Activated CD4-positive, alpha-beta memory T cell treated with anti-CD3 and anti-CD28 coated beads, Interleukin-2, amount 10 ng/mL, durations not matched to agents 7 days and 5 days (primary cell): Measurements from ENCODE around the gene KCNAB1. TPM values are rescaled to one million over a fixed set of nuclear protein-coding genes. Genes with fewer than 3 reads are reported as not detected.
"Not testable (repeated sequence)": the region's sequence is repeated elsewhere in the genome, so short reads cannot be mapped to it uniquely, and the experiment has no call there.

Experiments
- CTCF ChIA-PET: fragments of 350-600 bp; sonication (Branson Sonifier 250); formaldehyde crosslinking; loops from one replicate; lab custom pipeline; 2021; ENCODE audit warnings: antibody characterized with exemption, inconsistent platforms; lab: Charles Lee
- POLR2A ChIA-PET: fragments of 350-600 bp; sonication (Branson Sonifier 250); formaldehyde crosslinking; loops from one replicate; lab custom pipeline; 2021; ENCODE audit warnings: antibody characterized with exemption; lab: Charles Lee
- DNase-seq: peaks from one replicate; pipeline ENCODE4 v3.0.0-alpha.2; 2020
- H3K27ac Mint-ChIP-seq: one replicate; pipeline ENCODE4 v1.8.0; 2021; ENCODE audit warnings: mild to moderate bottlenecking, mixed read lengths
- H3K27me3 Mint-ChIP-seq: one replicate; pipeline ENCODE4 v1.8.0; 2021; ENCODE audit warnings: mixed read lengths
- H3K36me3 Mint-ChIP-seq: one replicate; pipeline ENCODE4 v1.8.0; 2021; ENCODE audit warnings: low read depth, mixed read lengths
- H3K4me1 Mint-ChIP-seq: one replicate; pipeline ENCODE4 v1.8.0; 2021; ENCODE audit warnings: mixed read lengths
- H3K4me3 Mint-ChIP-seq: one replicate; pipeline ENCODE4 v1.8.0; 2021; ENCODE audit warnings: mild to moderate bottlenecking, mixed read lengths
- H3K9me3 Mint-ChIP-seq: one replicate; pipeline ENCODE4 v1.8.0; 2021; ENCODE audit warnings: mixed read lengths
- total RNA-seq, 2 experiments: library from RNA; stranded (reverse); gene quantifications; one replicate each; pipeline ENCODE4 v1.2.3, GENCODE V29; 2021

Gene KCNAB1
- total RNA-seq = not detected

GRCh38 chr3:156120528-156121251, at the start of gene KCNAB1:
Gene KCNAB1 (plus strand): TSS chr3:156120578.
- no peak within 1 kb of the TSS for H3K27ac Mint-ChIP-seq
- no peaks in the 10 kb centered on the region for H3K4me1 Mint-ChIP-seq
- H3K9me3 Mint-ChIP-seq = no peaks in the 10 kb centered on the region
- POLR2A ChIA-PET = no interaction called here
- CTCF ChIA-PET = no interaction called here
- H3K36me3 Mint-ChIP-seq = no peaks in the 10 kb centered on the region
- no peak for DNase-seq
- no peak within 1 kb of the TSS for H3K4me3 Mint-ChIP-seq
- peaks cover 7% of the 10 kb centered on the region for H3K27me3 Mint-ChIP-seq

GRCh38 chr3:156071031-156071430, 49.3 kb upstream of the KCNAB1 start:
- Mint-ChIP-seq H3K27ac (no peak overlapping the region), H3K9me3 (no peaks in the 10 kb centered on the region), H3K36me3 (no peaks in the 10 kb centered on the region), H3K4me3 (no peak overlapping the region), H3K4me1 (no peaks in the 10 kb centered on the region), H3K27me3 (peaks cover 20% of the 10 kb centered on the region)
- ChIA-PET CTCF (no interaction called here), POLR2A (no interaction called here)
- DNase-seq = no peak

DNA sequence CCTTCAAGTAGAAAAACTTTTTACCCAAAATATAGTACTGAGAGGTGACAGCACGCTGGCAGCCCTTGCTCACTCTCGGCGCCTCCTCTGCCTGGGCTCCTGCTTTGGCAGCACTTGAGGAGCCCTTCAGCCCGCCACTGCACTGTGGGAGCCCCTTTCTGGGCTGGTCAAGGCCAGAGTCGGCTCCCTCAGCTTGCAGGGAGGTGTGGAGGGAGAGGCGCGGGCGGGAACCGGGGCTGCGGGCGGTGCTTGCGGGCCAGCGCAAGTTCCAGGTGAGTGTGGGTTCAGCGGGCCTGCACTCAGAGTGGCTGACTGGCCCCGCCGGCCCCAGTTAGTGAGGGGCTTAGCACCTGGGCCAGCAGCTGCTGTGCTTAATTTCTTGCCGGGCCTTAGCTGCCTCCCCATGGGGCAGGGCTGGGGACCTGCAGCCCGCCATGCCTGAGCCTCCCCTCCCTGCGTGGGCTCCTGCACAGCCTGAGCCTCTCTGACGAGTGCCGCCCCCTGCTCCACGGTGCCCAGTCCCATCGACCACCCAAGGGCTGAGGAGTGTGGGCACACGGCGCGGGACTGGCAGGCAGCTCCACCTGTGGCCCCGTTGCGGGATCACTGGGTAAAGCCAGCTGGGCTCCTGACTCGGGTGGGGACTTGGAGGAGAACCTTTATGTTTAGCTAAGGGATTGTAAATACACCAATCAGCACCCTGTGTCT, 47.3 kb upstream of the KCNAB1 start:
- CTCF ChIA-PET, H3K4me3 Mint-ChIP-seq, H3K27ac Mint-ChIP-seq, H3K36me3 Mint-ChIP-seq, H3K9me3 Mint-ChIP-seq, DNase-seq, H3K4me1 Mint-ChIP-seq, POLR2A ChIA-PET: not testable (repeated sequence)
- peaks cover 17% of the 10 kb centered on the region for H3K27me3 Mint-ChIP-seq

DNA sequence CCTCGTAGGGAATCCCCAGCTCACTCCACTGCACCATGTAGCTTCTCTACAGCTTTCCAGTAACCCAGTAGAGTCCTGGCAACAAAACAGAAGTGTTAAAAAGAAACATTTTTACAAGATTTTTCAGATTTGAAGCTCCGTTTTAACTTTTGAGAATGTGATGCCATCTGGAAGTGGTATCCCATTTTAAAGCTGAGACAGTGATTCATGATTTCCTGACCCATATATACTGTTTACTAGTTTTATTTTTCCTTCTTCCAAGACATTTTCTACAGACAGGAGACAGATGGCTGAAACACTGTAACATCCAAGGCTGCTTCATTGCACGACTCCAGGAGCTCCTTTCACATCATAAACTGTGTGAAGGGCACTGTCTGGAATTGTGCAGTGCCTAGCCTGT, 30.3 kb upstream of the KCNAB1 start:
- DNase-seq = no peak
- Mint-ChIP-seq H3K4me1 (no peaks in the 10 kb centered on the region), H3K27ac (no peak overlapping the region), H3K36me3 (no peaks in the 10 kb centered on the region), H3K4me3 (no peak overlapping the region), H3K9me3 (no peaks in the 10 kb centered on the region), H3K27me3 (peaks cover 14% of the 10 kb centered on the region)
- ChIA-PET POLR2A (interaction anchor here (1.0 kb wide), 1 partner anchor 36 kb away, joined by 3 read pairs; no protein-coding TSS in a partner anchor), CTCF (no interaction called here)

GRCh38 chr3:156093964-156094363, 26.4 kb upstream of the KCNAB1 start:
- DNase-seq = no peak
- Mint-ChIP-seq H3K4me3 (no peak overlapping the region), H3K36me3 (no peaks in the 10 kb centered on the region), H3K4me1 (no peaks in the 10 kb centered on the region), H3K9me3 (no peaks in the 10 kb centered on the region), H3K27me3 (peaks cover 18% of the 10 kb centered on the region), H3K27ac (no peak overlapping the region)
- POLR2A ChIA-PET = no interaction called here
- CTCF ChIA-PET = no interaction called here

DNA sequence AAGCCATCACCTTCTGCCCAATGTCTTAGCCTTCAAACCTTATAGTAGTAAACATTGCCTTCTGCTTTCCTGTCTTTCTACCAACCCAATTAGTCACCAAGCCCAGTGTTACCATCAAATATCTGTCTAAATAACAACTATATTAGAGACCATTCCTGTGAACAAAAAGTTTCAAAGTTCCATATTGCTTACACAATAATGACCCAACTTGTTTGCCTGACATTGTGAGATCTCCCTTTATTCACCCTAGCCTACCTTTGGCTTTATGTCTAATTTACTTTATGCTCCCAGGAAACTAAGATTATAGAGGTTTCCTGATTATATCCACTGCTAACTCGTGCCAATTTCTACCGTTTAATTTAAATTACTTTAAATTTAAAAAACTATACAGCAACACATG, 26.0 kb upstream of the KCNAB1 start:
- CTCF ChIA-PET = no interaction called here
- Mint-ChIP-seq H3K27ac (no peak overlapping the region), H3K9me3 (no peaks in the 10 kb centered on the region), H3K4me1 (no peaks in the 10 kb centered on the region), H3K4me3 (no peak overlapping the region), H3K27me3 (peaks cover 18% of the 10 kb centered on the region), H3K36me3 (no peaks in the 10 kb centered on the region)
- DNase-seq = no peak
- POLR2A ChIA-PET = no interaction called here

- H3K36me3 Mint-ChIP-seq, H3K4me3 Mint-ChIP-seq, POLR2A ChIA-PET, DNase-seq, H3K4me1 Mint-ChIP-seq, H3K9me3 Mint-ChIP-seq, CTCF ChIA-PET, H3K27ac Mint-ChIP-seq: not testable (repeated sequence)
- peaks cover 18% of the 10 kb centered on the region for H3K27me3 Mint-ChIP-seq
These were observed 24.7 kb upstream of the KCNAB1 start for GRCh38 chr3:156095652-156096051.

- DNase-seq = no peak
- POLR2A ChIA-PET = no interaction called here
- CTCF ChIA-PET = no interaction called here
- Mint-ChIP-seq H3K4me1 (no peaks in the 10 kb centered on the region), H3K36me3 (no peaks in the 10 kb centered on the region), H3K4me3 (no peak overlapping the region), H3K27me3 (peaks cover 9% of the 10 kb centered on the region), H3K9me3 (no peaks in the 10 kb centered on the region), H3K27ac (no peak overlapping the region)
These were observed 21.8 kb upstream of the KCNAB1 start for GRCh38 chr3:156098437-156099035.

- CTCF ChIA-PET, H3K27ac Mint-ChIP-seq, H3K27me3 Mint-ChIP-seq, H3K4me1 Mint-ChIP-seq, H3K9me3 Mint-ChIP-seq, POLR2A ChIA-PET, H3K36me3 Mint-ChIP-seq, DNase-seq, H3K4me3 Mint-ChIP-seq: not testable (repeated sequence)
These were observed 21.0 kb upstream of the KCNAB1 start for GRCh38 chr3:156099348-156099747.

DNA sequence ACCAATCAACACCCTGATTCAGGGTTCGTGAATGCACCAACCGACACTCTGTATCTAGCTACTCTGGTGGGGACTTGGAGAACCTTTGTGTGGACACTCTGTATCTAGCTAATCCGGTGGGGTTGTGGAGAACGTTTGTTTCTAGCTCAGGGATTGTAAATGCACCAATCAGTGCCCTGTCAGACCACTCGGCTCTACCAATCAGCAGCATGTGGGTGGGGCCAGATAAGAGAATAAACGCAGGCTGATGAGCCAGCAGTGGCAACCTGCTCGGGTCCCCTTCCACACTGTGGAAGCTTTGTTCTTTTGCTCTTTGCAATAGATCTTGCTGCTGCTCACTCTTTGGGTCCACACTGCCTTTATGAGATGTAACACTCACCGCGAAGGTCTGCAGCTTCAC, 20.4 kb upstream of the KCNAB1 start:
- not testable (repeated sequence) for H3K9me3 Mint-ChIP-seq, DNase-seq

DNA sequence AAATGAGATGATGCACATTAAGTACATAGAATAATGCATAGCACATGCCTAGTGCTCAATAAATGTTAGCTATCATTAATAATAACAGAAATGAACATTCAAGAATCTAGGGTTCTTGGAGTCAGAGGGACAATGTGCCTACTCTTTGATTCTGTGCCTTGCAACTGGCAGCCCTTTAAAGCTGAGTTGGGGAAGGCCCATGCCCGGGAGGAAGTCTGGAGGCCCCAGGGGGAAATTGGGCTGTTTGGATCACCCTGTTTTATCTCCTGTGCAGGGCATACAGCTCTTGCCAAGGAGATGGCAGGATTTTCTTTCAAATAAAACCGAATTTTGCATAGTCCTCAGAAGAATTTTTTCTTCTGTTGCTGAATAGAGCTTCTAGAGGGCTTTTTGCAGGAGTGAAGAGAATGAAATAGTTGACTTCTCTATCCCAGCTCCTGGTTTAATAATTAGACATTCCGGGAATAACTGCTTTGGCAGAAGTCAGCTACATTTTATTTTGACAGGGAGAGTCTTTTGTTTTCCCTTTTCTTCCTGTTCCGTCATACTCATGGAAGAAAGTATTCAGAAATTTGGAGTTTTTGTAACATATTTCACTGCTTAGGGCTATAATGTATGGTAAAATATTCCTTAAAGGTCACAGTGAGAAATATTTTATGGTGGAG, 18.0 kb upstream of the KCNAB1 start:
- ChIA-PET CTCF (no interaction called here), POLR2A (interaction anchor here (1.1 kb wide), 1 partner anchor 9 kb away, joined by 3 read pairs; no protein-coding TSS in a partner anchor)
- Mint-ChIP-seq H3K27me3 (no peaks in the 10 kb centered on the region), H3K9me3 (no peaks in the 10 kb centered on the region), H3K36me3 (no peaks in the 10 kb centered on the region), H3K4me1 (no peaks in the 10 kb centered on the region), H3K4me3 (no peak overlapping the region), H3K27ac (no peak overlapping the region)
- no peak for DNase-seq

More for the DNA sequence above, 20.4 kb upstream of the KCNAB1 start:
- H3K36me3 Mint-ChIP-seq, H3K27me3 Mint-ChIP-seq, H3K4me3 Mint-ChIP-seq, H3K4me1 Mint-ChIP-seq, H3K27ac Mint-ChIP-seq, POLR2A ChIA-PET: not testable (repeated sequence)
- CTCF ChIA-PET = interaction anchor here (0.6 kb wide), 1 partner anchor 1152 kb away, joined by 3 read pairs; no protein-coding TSS in a partner anchor

DNA sequence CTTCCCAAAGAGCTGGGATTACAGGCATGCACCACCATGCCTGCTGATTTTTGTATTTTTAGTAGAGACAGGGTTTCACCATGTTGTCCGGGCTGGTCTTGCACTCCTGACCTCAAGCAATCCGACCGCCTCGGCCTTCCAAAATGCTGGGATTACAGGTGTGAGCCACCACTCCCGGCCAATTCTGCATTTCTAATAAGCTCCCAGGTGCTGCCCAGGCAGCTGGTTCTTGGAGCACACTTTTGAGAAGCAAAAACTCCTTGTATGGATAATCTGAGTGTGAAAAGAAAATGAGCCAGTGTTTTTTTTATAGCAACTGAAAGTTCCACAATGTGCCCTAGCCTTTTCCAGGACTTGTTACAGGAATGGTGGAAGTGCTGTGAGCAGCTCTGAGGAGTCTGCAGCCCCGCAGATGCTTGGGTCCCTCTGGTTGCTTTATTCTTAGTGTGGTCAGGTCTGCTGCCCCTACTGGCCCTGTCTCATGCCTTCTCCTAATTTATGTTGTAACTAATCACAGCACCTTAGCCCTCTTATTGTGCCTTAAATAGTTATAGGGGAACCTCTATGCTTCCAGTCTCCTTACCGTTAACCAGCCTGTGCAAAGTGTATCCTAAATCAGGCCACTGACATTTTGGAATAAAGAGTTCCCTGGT, 13.5 kb upstream of the KCNAB1 start:
- Mint-ChIP-seq H3K36me3 (no peaks in the 10 kb centered on the region), H3K9me3 (no peaks in the 10 kb centered on the region), H3K27me3 (peaks cover 2% of the 10 kb centered on the region), H3K4me1 (no peaks in the 10 kb centered on the region), H3K27ac (no peak overlapping the region), H3K4me3 (no peak overlapping the region)
- no peak for DNase-seq
- CTCF ChIA-PET = no interaction called here
- POLR2A ChIA-PET = no interaction called here

GRCh38 chr3:156107504-156107903, 12.9 kb upstream of the KCNAB1 start:
- ChIA-PET CTCF (no interaction called here), POLR2A (no interaction called here)
- Mint-ChIP-seq H3K4me1 (no peaks in the 10 kb centered on the region), H3K27ac (no peak overlapping the region), H3K27me3 (peaks cover 4% of the 10 kb centered on the region), H3K4me3 (no peak overlapping the region), H3K9me3 (no peaks in the 10 kb centered on the region), H3K36me3 (no peaks in the 10 kb centered on the region)
- no peak for DNase-seq
